ENCODE data around the gene GLS. TPM values are rescaled to one million over a fixed set of nuclear protein-coding genes. Genes with fewer than 3 reads are reported as not detected.
A peak's percentile ranks its signal among the peaks of the same experiment; 100 is the strongest.

Gene GLS
- total RNA-seq, 6 experiments from 2014 or later: 191 to 431 (median 201) TPM

GRCh38 chr2:190927301-190927700, 46.7 kb downstream of the GLS start:
- H3K36me3 Mint-ChIP-seq (ENCODE audit: low read depth): peaks cover 64% of the 10 kb centered on the region
- H3K27ac Mint-ChIP-seq: peak overlapping the region; percentile 82
- no peak overlapping the region; the same call in 1 of the 2 replicates for H3K4me3 Mint-ChIP-seq
- no peaks in the 10 kb centered on the region for H3K9me3 Mint-ChIP-seq
- no peak for TF ChIP-seq CTCF (IDR thresholded peaks at IDR 0.05)
- peak; percentile 62 for DNase-seq
- peaks cover 64% of the 10 kb centered on the region for H3K4me1 Mint-ChIP-seq (ENCODE audit: low read depth)
- H3K27me3 Mint-ChIP-seq (ENCODE audit: insufficient read depth): peaks cover 8% of the 10 kb centered on the region

GRCh38 chr2:190929919-190930318, 49.3 kb downstream of the GLS start:
- H3K9me3 Mint-ChIP-seq: no peaks in the 10 kb centered on the region
- H3K27ac Mint-ChIP-seq: peak overlapping the region; percentile 47
- DNase-seq: no peak

GRCh38 chr2:190930411-190930810, 49.8 kb downstream of the GLS start:
- no peaks in the 10 kb centered on the region for H3K9me3 Mint-ChIP-seq
- no peak for TF ChIP-seq CTCF (IDR thresholded peaks at IDR 0.05)
- DNase-seq: no peak
- H3K4me1 Mint-ChIP-seq (ENCODE audit: low read depth): peaks cover 54% of the 10 kb centered on the region
- H3K4me3 Mint-ChIP-seq: peak overlapping the region; percentile 49; the same call in 1 of the 2 replicates
- peaks cover 46% of the 10 kb centered on the region for H3K36me3 Mint-ChIP-seq (ENCODE audit: low read depth)
- H3K27me3 Mint-ChIP-seq (ENCODE audit: insufficient read depth): peaks cover 2% of the 10 kb centered on the region; the same call in 1 of the 2 replicates
- peak overlapping the region; percentile 47 for H3K27ac Mint-ChIP-seq

More at GRCh38 chr2:190929919-190930318, 49.3 kb downstream of the GLS start:
- Mint-ChIP-seq H3K4me1 (ENCODE audit: low read depth) (peaks cover 54% of the 10 kb centered on the region), H3K36me3 (ENCODE audit: low read depth) (peaks cover 51% of the 10 kb centered on the region), H3K27me3 (ENCODE audit: insufficient read depth) (peaks cover 2% of the 10 kb centered on the region; the same call in 1 of the 2 replicates), H3K4me3 (peak overlapping the region; percentile 49; the same call in 1 of the 2 replicates)
- TF ChIP-seq CTCF (IDR thresholded peaks at IDR 0.05): no peak

- peaks cover 2% of the 10 kb centered on the region; the same call in 1 of the 2 replicates for H3K27me3 Mint-ChIP-seq (ENCODE audit: insufficient read depth)
- peaks cover 42% of the 10 kb centered on the region for H3K36me3 Mint-ChIP-seq (ENCODE audit: low read depth)
- H3K9me3 Mint-ChIP-seq: no peaks in the 10 kb centered on the region
- DNase-seq: no peak
- H3K4me3 Mint-ChIP-seq: no peak overlapping the region
- peaks cover 50% of the 10 kb centered on the region for H3K4me1 Mint-ChIP-seq (ENCODE audit: low read depth)
- H3K27ac Mint-ChIP-seq: peak overlapping the region; percentile 1; the same call in 1 of the 2 replicates
- no peak for TF ChIP-seq CTCF (IDR thresholded peaks at IDR 0.05)
These were observed 51.9 kb downstream of the GLS start for GRCh38 chr2:190932514-190932913.

DNA sequence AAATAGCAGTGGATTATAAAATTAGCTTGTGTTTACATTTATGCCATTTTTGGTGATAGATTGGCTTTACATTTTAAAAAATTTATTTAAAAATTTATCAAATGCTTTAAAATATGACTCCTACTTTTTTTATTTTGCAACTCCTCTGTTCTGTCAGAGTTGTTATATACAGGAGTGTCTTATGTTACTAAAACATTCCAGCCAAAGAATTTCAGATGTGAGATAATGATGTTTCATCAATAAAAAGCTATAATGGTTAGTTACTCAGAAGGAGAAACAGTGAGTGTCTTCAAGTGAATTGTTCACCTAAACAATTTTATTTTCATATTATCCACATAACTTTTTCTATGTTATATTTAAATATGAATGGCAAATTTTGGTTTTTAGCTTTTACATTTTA, 52.7 kb downstream of the GLS start:
- H3K27ac Mint-ChIP-seq: no peak overlapping the region
- TF ChIP-seq CTCF (IDR thresholded peaks at IDR 0.05): no peak
- no peaks in the 10 kb centered on the region for H3K9me3 Mint-ChIP-seq
- no peak overlapping the region for H3K4me3 Mint-ChIP-seq
- peaks cover 2% of the 10 kb centered on the region; the same call in 1 of the 2 replicates for H3K27me3 Mint-ChIP-seq (ENCODE audit: insufficient read depth)
- peaks cover 49% of the 10 kb centered on the region for H3K4me1 Mint-ChIP-seq (ENCODE audit: low read depth)
- H3K36me3 Mint-ChIP-seq (ENCODE audit: low read depth): peaks cover 38% of the 10 kb centered on the region
- DNase-seq: no peak
